GM18867 (cell line): ENCODE measurements around the gene GPHN.

Experiments
- ATAC-seq: cut with Tn5 transposase; IDR thresholded peaks from one replicate; pipeline ENCODE4 v1.9.1; 2021; ENCODE audit warnings: mild to moderate bottlenecking, moderate library complexity; ENCODE audit not compliant: unreplicated experiment

GPHN gene

DNA sequence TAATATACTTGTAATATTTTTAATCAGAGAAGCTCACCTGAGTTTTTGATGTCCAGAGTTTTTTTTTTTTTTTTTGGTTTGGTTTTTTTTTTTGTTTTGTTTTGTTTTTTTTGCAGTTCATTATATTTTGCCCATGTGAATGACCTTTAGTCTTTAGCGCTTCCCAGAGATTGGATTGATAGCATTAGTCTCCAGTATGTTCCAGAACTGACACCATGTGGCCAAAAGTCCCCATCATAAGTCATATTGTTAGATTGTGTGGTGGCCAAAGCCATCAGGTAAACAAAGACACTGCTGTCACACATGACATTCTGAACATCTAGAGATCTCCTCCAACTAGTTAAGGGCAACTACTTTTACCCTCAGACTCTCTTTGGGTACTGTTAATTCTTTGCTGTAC lies 408.5 kb downstream of the GPHN start:
- no peak for ATAC-seq

DNA sequence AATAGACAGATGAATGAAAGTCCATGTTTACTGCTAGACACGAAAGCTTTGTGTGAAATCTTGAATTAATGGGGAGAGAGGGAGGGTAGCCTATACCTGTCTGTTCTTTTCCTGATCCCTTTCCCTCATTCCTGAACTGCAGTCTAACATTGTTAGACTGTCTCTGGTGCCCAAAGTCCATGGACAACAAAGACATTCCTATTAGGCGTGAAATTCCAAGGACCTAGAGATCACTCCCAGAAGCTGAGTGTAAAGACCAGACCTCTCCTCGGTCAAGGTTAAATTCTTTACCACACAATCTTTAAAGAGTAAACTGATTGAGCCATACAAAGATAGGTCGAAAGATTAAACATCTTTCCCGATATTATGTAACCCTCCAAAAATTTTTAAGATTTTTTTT lies 410.6 kb downstream of the GPHN start:
- ATAC-seq, result no peak

DNA sequence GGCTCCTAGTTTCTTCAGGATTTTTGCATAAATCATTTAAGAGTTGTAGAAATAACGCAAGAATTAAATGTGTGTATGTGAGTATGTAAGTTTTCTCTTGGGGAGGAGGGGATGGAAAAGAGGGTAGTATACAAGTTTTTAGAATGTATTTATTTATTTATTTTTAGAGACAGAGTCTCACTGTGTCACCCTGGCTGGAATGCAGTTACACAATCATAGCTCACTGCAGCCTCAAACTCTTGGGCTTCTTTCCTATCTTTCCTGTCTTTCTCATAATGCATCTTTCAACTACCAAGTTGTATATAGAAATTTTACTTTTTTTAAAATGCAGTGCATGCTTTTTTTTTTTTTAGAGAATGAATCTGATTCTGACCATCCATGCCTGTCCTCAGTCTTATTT lies 412.2 kb downstream of the GPHN start:
- ATAC-seq, result no peak

DNA sequence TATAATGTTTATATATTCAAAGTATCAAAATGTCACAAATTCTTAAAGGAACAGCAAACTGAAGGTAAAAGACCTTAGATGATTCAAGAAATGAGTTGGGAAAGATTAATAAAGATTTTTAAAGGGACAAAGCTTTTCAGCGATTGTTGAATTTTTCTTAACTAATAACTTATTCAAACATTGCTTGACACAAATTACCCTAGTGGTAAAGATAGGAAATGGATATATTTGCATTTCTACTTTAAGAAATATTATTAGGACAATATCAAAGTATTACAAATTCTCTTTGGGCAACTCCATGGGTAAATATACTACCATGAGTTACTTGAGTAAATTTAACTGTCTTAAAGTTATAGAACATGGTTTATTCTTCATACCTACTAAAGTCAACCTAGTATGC lies 415.3 kb downstream of the GPHN start:
- ATAC-seq, result no peak

DNA sequence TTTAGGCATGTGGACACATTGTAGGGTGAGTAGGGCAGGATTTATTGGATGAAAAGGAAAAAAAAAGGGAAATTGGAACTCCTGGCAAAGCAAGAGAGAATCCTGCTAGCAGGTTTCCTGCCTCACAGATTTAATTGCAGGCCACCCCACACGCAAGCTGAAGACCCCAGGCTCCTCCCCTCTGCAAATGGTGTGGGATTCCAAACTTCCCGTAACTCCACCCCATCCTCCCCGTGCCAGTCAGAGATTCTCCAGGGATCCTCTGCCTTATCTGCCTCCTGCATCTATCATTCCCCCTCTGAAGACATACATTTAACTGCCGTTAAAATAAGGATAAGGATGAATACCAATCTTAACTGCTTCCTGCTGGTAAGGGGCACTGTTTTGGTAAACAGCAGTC lies 431.5 kb downstream of the GPHN start:
- no peak for ATAC-seq

DNA sequence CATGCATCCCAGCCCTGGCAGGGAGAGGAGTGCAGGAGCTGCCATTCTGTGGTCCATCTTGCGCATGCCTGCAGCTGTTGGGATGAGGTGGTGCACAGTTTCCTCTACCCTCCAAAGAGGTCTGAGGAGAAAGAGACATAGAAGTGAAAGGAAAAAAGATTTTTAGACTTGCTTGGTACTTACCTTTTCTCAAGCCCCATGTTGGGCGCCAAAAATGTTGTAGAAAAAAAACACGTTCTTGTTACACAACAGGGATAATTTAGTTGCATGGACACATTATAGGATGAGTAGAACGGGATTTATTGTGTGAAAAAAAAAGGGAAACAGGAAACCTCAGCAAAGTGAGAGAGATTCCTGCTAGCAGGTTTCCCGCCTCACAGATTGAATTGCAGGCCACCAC lies 436.9 kb downstream of the GPHN start:
- no peak for ATAC-seq

DNA sequence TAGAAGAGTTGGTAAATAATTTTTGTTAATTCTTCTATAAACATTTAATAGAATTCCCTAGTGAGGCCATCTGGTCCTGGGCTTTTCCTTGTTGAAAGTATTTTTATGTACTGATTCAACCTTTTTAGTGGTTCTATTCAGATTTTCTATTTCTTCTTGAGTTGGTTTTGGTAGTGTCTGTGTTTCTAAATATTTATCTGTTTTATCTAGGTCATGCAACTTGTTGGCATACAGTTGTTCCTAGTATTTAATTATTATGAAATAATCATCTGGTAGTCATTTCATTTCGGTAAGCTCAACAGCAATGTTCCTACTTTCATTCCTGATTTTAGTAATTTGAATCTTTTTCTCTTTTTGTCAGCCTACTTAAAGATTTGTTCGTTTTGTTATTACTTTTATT lies 447.2 kb downstream of the GPHN start:
- ATAC-seq, result no peak

DNA sequence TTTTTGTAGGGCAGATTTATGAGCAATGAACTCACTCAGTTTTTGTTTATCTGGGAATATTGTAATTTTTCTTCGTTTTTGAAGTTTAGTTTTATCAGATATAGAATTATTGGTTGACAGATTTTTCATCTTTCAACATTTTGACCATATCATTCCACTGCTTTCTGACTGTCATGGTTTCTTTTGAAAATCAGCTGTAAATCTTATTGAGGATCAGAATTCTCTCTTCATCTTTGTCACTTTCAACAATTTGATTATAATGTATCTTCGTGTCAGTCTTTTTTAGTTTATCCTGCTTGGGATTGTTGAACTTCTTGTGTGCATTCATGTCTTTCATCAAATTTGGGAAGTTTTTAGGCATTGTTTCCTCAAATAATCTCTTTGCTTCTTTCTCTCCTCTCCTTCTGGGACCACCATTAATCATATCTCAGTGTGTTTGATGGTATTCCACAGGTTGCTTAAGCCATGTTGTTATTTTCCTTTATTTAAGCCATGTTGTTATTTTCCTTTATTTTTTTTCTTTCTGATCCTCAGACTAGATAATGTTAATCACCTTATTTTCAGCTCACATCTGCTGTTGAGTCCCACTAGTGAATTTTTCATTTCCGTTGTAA lies 451.6 kb downstream of the GPHN start:
- no peak for ATAC-seq

DNA sequence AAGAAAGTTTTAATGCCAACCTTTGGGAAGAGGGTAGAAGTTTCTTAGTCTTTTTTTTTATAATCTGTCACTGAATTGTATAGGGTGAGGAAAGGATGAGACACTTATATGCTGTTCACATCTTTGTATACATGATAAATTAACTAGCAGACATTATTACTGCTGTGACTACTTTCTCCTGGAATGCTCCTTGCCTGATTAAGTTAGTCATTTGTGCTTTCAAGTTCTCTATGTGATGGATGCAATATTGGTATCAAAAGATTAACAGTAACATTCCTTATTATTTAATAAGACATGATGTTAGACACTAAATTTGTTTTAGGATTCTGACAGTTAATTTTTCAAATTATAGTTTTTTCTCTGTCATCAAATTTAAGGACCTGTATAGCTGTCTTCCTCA lies 457.9 kb downstream of the GPHN start:
- no peak for ATAC-seq

DNA sequence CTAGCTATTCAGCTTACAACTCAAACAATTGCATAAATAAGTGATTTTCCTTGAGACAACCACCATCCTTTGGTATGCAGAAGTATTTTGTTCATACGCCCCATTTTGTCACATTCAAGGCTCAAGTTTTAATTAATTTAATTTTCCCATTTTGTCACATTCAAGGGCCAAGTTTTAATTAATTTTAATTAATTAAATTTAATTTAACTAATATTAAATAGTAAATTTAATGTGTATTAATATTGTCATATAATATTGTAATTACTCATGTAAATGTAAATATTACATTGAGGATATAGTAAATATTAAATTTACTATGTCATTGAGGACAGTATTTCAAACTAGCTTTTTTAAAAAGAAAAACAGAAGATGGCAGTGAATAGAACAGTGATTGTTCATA lies 464.5 kb downstream of the GPHN start:
- ATAC-seq, result no peak

DNA sequence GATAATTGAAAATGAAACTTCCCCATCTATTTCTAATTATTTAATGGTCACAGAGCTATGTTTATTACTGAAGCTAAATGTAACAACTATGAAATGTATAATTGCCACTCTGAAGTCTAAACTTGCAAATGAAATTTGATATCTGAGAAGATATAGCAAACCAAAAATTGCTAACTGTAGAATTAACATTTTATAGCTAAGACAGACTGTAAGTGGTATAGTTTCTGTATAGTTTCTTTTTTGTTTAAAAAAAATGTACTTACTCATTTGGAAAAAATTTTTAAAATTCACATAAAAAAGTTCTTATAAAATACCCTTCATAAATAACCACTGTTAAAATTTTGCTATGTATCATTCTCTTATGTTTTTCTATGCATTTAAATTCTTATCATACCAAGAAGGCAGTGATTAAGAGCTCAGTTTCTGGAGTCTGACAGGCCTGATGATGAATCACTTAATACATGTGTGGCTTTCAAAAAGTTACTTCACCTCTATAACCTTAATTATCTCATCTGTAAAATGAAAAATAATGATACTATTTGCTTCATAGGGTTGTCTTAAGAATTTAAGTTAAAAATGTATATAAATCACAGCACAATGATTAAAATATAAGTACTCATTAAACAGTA lies 466.6 kb downstream of the GPHN start:
- ATAC-seq, result no peak

DNA sequence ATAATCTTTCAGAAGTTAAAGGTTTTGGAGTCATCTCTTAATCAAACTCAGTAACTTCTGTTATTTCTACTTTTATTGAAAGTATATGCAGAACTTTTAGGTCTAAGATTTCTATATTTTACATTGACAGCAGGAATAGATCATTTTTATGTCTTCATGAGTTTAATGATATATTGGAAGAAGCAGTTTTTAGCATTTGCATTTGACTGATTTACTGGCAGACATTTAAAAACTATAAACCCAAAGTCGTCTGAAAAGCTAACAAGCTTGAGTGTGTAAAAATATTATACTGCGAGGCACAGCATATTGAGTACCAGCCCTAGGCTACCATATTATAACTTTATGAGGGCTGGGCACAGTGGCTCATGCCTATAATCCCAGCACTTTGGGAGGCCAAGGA lies 467.3 kb downstream of the GPHN start:
- no peak for ATAC-seq

DNA sequence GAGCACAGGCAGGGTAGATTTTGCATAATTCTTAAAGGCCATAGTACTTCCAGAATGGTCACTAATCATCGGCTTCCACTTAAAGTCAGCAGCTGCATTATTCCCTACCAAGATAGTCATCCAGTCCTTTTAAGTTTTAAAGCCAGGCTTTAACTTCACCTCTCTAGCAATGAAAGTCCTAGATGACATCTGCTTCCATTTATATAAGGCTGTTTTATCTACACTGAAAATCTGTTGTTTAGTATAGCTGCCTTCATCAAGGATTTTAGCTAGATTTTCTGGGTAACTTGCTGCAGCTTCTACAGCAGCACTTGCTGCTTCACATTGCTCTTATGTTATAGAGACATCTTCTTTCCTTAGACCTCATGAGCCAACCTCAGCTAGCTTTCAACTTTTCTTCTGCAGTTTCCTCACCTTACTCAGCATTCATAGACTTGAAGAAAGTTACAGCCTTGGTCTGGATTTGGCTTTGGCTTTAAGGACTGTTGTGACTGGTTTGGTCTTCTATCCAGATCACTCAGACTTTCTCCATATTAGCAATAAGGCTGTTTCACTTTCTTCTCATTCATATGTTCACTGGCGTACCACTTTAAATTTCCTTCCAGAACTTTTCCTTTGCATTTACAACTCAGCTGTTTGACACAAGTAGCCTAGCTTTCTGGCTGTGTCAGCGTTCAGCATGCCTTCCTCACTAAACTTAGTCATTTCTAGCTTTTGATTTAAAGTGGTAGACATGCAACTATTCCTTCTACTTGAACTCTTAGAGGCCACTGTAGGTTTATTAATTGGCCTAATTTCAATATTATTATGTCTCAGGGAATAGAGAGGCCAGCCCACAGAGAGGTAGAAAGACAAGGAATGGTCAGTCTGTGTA lies 471.4 kb downstream of the GPHN start:
- ATAC-seq, result no peak

DNA sequence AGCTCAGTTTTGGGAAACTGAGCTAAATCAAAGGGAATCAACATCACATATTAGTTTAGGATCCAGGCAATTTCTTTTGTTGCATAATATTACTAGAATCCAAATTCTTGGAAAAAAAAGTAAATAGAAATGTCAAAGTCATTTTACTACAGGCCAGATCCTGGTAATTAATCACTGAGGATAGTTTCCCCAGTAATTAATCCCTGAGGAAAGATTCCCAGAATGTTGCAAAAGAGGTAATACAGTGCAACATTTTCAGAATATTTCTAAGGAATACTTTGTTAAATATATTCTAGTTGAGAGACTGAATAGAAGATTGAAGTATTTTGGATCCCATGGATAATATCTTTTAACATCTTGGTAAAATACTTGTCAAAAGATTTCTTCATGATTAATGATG lies 474.3 kb downstream of the GPHN start:
- no peak for ATAC-seq

DNA sequence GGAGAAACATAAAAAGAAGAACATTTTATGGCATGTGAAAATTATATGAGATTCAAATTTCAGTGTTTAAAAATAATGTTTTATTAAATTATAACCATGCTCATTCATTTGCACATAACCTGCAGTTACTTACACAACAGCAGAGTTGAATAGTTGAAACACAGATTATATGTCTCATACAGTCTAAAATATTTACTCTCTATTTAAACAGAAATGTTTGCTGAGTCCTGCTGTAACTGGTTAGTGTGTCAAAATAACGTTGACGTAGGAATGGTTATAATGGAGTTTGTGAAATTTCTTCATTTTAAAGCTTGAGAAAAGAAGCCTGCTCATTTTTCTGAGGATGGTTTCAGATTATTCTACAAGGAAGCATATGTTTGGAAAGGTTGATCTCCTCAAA lies 484.8 kb downstream of the GPHN start:
- no peak for ATAC-seq

DNA sequence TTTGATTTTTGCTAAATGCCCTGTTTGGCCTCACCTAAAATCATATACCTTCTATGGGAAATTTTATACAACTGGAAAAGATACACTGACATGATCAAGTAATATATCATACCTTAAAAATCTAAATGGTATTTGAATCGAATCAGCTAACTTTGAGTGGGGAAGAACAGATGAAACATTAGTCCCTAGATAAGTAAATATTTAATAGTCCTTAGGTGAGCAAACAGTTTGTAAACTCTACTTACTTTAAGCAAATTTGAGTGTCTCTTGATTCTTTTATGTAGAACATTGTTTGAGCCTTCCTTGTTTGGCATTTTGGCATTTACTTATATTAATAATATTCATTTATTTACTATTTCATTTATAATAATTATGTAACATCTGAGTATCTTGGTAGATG lies 485.6 kb downstream of the GPHN start:
- ATAC-seq, result no peak

DNA sequence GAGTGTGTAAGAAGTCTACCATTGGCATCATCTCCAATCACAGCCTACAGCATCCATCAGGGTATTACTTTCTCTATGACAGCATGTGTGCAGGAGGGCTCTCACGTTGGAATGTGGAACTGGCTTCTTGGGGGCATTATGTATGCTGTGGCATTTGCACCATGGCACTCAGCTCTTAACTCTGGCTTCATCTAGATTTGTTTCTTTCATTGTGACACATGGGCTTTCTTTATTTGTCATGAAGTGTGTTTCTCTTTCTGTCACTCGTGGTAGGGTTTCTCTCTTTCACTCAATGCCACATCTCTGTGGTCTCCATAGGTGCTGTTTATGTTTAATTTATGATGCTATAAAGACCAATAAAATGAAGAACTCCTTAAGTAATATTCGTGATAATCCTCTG lies 490.1 kb downstream of the GPHN start:
- ATAC-seq, result no peak

DNA sequence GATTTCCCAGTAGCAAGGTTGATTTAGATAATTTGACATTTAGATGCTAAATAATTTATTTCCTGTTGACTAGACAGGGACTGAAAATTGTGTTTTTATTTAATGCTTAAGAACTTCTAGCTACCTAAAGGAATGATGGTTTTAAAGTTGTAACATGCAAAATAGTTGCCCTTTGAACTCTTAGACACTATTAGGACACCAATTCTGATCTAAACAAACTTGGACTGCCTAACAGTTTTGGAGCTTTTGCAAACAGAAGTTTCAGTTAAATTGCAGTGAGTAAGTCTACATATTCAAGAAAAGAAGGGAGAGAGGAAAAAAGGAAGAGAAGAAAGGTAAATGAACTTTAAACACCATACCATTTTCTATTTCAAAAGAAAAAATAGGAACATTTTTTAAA lies 492.0 kb downstream of the GPHN start:
- no peak for ATAC-seq

DNA sequence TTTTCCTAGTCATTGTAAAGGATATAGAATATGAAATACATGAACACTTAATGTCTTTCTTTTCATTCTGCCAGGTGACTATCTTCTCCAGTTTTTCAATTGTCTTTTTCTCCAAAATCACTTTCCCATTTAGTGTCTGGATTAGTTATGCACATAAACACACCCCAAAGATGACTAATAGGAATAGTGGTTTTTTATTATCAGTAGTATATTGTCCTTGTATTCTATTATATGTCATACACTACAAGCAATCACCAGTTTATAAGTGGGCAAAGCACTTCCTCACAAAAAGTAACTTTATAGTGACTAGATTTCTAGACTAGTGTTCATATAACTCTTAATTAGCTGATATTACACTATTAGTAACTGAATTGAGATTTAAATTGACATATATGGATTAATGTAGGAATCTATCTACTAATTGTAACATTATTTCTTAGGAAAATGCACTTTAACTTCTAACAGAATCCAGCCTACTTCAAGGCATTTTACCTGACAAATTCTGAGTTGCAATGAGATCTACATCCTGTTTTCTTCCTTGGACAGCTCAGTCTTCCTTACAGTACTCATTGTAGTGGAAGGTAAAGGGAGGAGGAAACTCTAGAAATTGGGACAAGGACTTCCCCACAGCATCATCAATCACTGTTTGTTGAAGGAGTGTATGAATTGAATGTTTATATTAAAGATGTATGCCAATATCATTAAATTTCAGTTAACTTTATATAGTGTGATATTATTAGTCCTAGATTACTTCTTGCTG lies 495.2 kb downstream of the GPHN start:
- no peak for ATAC-seq

DNA sequence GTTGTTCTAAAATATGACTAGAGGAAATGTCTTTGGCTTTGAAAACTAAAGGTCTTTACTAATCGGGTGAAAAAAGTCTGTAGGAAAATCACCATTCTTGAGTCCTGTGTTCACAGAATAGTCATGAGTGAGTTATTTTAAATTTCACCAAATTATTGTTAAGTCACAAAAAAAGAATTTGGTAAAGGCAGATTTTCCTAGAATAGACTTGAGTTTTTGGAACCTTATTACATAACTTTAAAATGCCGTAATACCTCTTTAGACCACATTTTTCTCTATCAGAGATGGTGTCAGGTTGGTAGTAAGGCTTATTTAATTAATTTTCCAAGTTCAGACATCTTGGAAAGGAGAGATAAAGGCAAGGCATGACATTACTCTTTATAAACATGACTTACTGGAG lies 496.6 kb downstream of the GPHN start:
- no peak for ATAC-seq

DNA sequence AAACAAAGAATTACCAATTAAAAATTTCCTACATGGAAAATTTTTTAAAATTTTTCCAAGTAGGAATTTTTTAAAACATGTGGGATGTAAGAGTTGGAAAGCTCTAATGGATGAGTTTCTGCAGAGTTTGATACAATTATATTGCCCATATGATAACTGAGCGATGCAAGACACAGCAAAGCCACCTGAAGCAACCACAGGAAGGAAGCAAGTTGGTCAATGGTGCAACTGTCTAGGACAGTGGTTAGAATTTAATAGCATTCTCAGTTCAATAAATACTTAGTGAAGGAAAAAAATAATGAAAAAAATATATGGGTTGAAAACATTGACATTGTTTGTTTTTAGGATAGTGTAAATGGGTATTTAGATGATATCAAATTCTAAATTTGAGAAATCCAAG lies 502.7 kb downstream of the GPHN start:
- no peak for ATAC-seq

DNA sequence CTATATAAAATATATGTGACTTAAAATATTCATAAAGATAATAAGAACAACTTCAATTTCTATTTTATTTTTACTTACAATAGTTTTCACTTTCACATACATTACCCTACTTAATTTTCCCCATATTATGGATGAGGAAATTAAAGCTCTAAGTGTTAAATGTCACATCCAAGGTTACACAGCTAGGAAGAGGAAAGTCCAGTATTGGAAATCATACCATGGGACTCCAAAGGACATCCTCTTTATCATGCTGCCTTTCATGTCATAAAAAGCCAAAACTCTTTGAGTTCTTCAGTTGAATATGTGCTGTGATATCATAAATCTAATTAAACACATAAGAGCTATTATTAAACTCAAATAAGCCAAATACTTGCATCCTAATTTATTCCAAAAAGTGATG lies 508.9 kb downstream of the GPHN start:
- no peak for ATAC-seq
